ENCODE measurements around the gene HGFAC. TPM values are rescaled to one million over a fixed set of nuclear protein-coding genes. Genes with fewer than 3 reads are reported as not detected.

Gene HGFAC
- total and polyA plus RNA-seq, 10 of the 15 experiments (the other 5 are each of a cell fraction or from before 2014, with no cell fraction given) = 0.38 TPM; not detected in 9

- no peak overlapping the region for H3K4me2 ChIP-seq (ENCODE audit: control insufficient read depth, insufficient read depth)
- no peak for FAIRE-seq
- no peaks in the 10 kb centered on the region for H3K9me3 ChIP-seq (replicated peaks; ENCODE audit: control insufficient read depth, insufficient read depth, low read length)
- TF ChIP-seq YY1 (IDR thresholded peaks at IDR 0.05; ENCODE audit: low read depth, low read length) (no peak), IRF5 (IDR thresholded peaks at IDR 0.05; ENCODE audit: borderline replicate concordance) (no peak), LARP7 (IDR thresholded peaks at IDR 0.05) (no peak), SIX5 (IDR thresholded peaks at IDR 0.05; ENCODE audit: low read depth, low read length, severe bottlenecking) (no peak), KAT2A (conservative IDR thresholded peaks at IDR 0.05; ENCODE audit: control insufficient read depth, low read depth, low read length) (no peak), HDAC6 (IDR thresholded peaks at IDR 0.05; ENCODE audit: unreplicated experiment) (no peak), ESRRA (IDR thresholded peaks at IDR 0.05; ENCODE audit: low read length) (no peak), BHLHE40 (IDR thresholded peaks at IDR 0.05; ENCODE audit: borderline replicate concordance in 1 of 2, low read depth in 2 of 2, low read length in 1 of 2) (no peak), ELK1 (IDR thresholded peaks at IDR 0.05; ENCODE audit: low read depth, low read length) (no peak), BRCA1 (IDR thresholded peaks at IDR 0.05; ENCODE audit: low read depth, low read length) (no peak), MXI1 (IDR thresholded peaks at IDR 0.05; ENCODE audit: low read depth, low read length) (no peak), PAX8 (IDR thresholded peaks at IDR 0.05) (no peak), RELB (IDR thresholded peaks at IDR 0.05; ENCODE audit: low read depth) (no peak)
- H3K27ac ChIP-seq (ENCODE audit: control insufficient read depth, insufficient read depth) = no peak overlapping the region
- H3K4me1 ChIP-seq (ENCODE audit: control insufficient read depth, insufficient read depth, low read length) = no peaks in the 10 kb centered on the region
- H3K9ac ChIP-seq (ENCODE audit: control insufficient read depth, insufficient read depth, low read length) = no peak overlapping the region
- no peaks in the 10 kb centered on the region for H4K20me1 ChIP-seq (ENCODE audit: control insufficient read depth, insufficient read depth)
- POLR2A ChIA-PET = no interaction called here
- CTCF ChIA-PET = no interaction called here
- H3K79me2 ChIP-seq (ENCODE audit: control insufficient read depth, insufficient read depth, low read length) = no peaks in the 10 kb centered on the region
- H3K27me3 ChIP-seq (replicated peaks in 1 of 2; ENCODE audit: control insufficient read depth in 2 of 2, insufficient read depth in 2 of 2, low read length in 1 of 2) = no peaks in the 10 kb centered on the region
- BruUV-seq (replicated peaks) = no TSS peak
- no peaks in the 10 kb centered on the region for H3K36me3 ChIP-seq (ENCODE audit: control insufficient read depth in 2 of 2, insufficient read depth in 2 of 2, low read length in 1 of 2)
- no peak for ATAC-seq
- RAD21 ChIA-PET (ENCODE audit: unreplicated experiment) = no interaction called here
- in situ Hi-C loops (cut with MboI) = no loop called here
- 44% methylated on average over 19 of the region's 20 CpGs for WGBS (ENCODE audit: insufficient coverage, insufficient replicate concordance, low lambda C conversion rate, missing lambda C conversion rate)
- H3K4me3 ChIP-seq = no peak overlapping the region
- DNase-seq (ENCODE audit: low read depth, low spot score) = no peak
- no peak overlapping the region for H2AFZ ChIP-seq (ENCODE audit: control insufficient read depth, low read depth, low read length)
- intact Hi-C loops (cut with micrococcal nuclease; ENCODE audit: unreplicated experiment) = no loop called here
- SMC1A ChIA-PET (ENCODE audit: uncharacterized antibody, unreplicated experiment) = no interaction called here
These were observed 17.2 kb upstream of the HGFAC start for GRCh38 chr4:3424522-3425095.

Data from GM12878 (cell line).